B cell (primary cell): ENCODE data around the gene THUMPD3. TPM values are rescaled to one million over a fixed set of nuclear protein-coding genes. Genes with fewer than 3 reads are reported as not detected.

Experiments used
- ATAC-seq: fragments of 200-7000 bp; cut with Tn5 transposase; one replicate; pipeline ENCODE4 v1.10.0; 2021; ENCODE audit warnings: low read depth, mild to moderate bottlenecking, moderate number of reproducible peaks, moderate library complexity
- CTCF ChIA-PET: fragments of 350-600 bp; sonication (Branson Sonifier 250); formaldehyde crosslinking; loops from one replicate; lab custom pipeline; 2021; ENCODE audit warnings: antibody characterized with exemption, inconsistent platforms; lab: Charles Lee
- POLR2A ChIA-PET: fragments of 350-600 bp; sonication (Branson Sonifier 250); formaldehyde crosslinking; loops from one replicate; lab custom pipeline; 2021; ENCODE audit warnings: antibody characterized with exemption; lab: Charles Lee
- DNase-seq: peaks from one replicate; pipeline ENCODE4 v3.0.0; 2013
- H2AFZ ChIP-seq: 2 replicates; pipeline ENCODE4 v1.6.1; 2012; ENCODE audit warnings: mild to moderate bottlenecking, low read depth, low read length; ENCODE audit not compliant: insufficient read depth, poor library complexity, severe bottlenecking
- H3K27ac ChIP-seq, 2 donors: 1 replicate in 1 of 2; 2 replicates in 1 of 2; pipeline ENCODE4 v1.5.1; 2012 to 2013; ENCODE audit warnings: low read length in 2 of 2, mild to moderate bottlenecking in 2 of 2, moderate library complexity in 1 of 2
- H3K27me3 ChIP-seq, 4 experiments: fragments of 200-600 bp in 1 of 4; sonication (generic) in 1 of 4; replicated peaks in 1 of 4; 1 replicate in 2 of 4; 2 replicates in 2 of 4; pipeline versions ENCODE4 v1.6.1 to v1.7.0; 2013 to 2016; ENCODE audit warnings: low read length in 3 of 4, mild to moderate bottlenecking in 2 of 4, mixed read lengths in 1 of 4, moderate library complexity in 1 of 4; ENCODE audit not compliant: insufficient read depth in 4 of 4, control insufficient read depth in 3 of 4; ENCODE audit errors: control extremely low read depth in 1 of 4
- H3K36me3 ChIP-seq, 2 experiments: replicated peaks in 1 of 2; 1 replicate in 1 of 2; 2 replicates in 1 of 2; pipeline versions ENCODE4 v1.6.1 to v1.7.1; 2013; ENCODE audit warnings: low read length in 1 of 2; ENCODE audit not compliant: insufficient read depth in 2 of 2, control insufficient read depth in 1 of 2; ENCODE audit errors: control extremely low read depth in 1 of 2, extremely low read depth in 1 of 2
- H3K4me1 ChIP-seq, 2 donors: fragments of 200-600 bp in 1 of 2; sonication (generic) in 1 of 2; 1 replicate in 1 of 2; 2 replicates in 1 of 2; pipeline versions ENCODE4 v1.5.1 to v1.6.1; 2013 to 2017; ENCODE audit warnings: low read length in 2 of 2; ENCODE audit not compliant: control insufficient read depth in 2 of 2, insufficient read depth in 2 of 2
- H3K4me2 ChIP-seq: replicated peaks from 2 replicates; pipeline ENCODE3; 2012; ENCODE audit warnings: mild to moderate bottlenecking, low read depth, low read length; ENCODE audit not compliant: poor library complexity, severe bottlenecking
- H3K4me3 ChIP-seq, 5 experiments: fragments of 200-600 bp in 1 of 5; sonication (generic) in 1 of 5; 1 replicate in 3 of 5; 2 replicates in 2 of 5; pipeline versions ENCODE4 v1.5.1 to v1.7.0; 2011 to 2016; ENCODE audit warnings: low read length in 4 of 5, mild to moderate bottlenecking in 4 of 5, low read depth in 2 of 5, control low read depth in 1 of 5, moderate library complexity in 1 of 5; ENCODE audit not compliant: insufficient read depth in 1 of 5; ENCODE audit errors: control extremely low read depth in 1 of 5, extremely low read depth in 1 of 5
- H3K79me2 ChIP-seq: fragments of 200-600 bp; sonication (generic); one replicate; pipeline ENCODE4 v1.6.0; 2016; ENCODE audit warnings: low read length; ENCODE audit not compliant: control insufficient read depth, insufficient read depth
- H3K9ac ChIP-seq: fragments of 200-600 bp; sonication (generic); 2 replicates; pipeline ENCODE4 v1.6.1; 2017; ENCODE audit warnings: mild to moderate bottlenecking, low read length, moderate library complexity
- H3K9me3 ChIP-seq, 3 donors: one replicate each; pipeline versions ENCODE4 v1.6.1 to v1.7.1; 2013; ENCODE audit warnings: low read length in 2 of 3; ENCODE audit not compliant: control insufficient read depth in 2 of 3, insufficient read depth in 1 of 3; ENCODE audit errors: control extremely low read depth in 1 of 3
- H4K20me1 ChIP-seq: 2 replicates; pipeline ENCODE4 v1.6.0; 2012; ENCODE audit warnings: mild to moderate bottlenecking, low read length; ENCODE audit not compliant: insufficient read depth, control insufficient read depth, poor library complexity, severe bottlenecking
- H3K27ac Mint-ChIP-seq: one replicate; pipeline ENCODE4 v1.8.0; 2021; ENCODE audit warnings: mixed read lengths
- H3K27me3 Mint-ChIP-seq: one replicate; pipeline ENCODE4 v1.8.0; 2021; ENCODE audit warnings: mixed read lengths
- H3K4me1 Mint-ChIP-seq: one replicate; pipeline ENCODE4 v1.8.0; 2021; ENCODE audit warnings: mixed read lengths
- H3K4me3 Mint-ChIP-seq: one replicate; pipeline ENCODE4 v1.8.0; 2021; ENCODE audit warnings: mixed read lengths
- H3K9me3 Mint-ChIP-seq: one replicate; pipeline ENCODE4 v1.8.0; 2022; ENCODE audit warnings: mixed read lengths; ENCODE audit not compliant: insufficient read depth
- CTCF ChIP-seq: fragments of 200-600 bp; IDR thresholded peaks from one replicate; pipeline ENCODE4 v1.8.0; 2022; ENCODE audit warnings: antibody characterized with exemption, mild to moderate bottlenecking
- EZH2 ChIP-seq: IDR thresholded peaks from 2 replicates; pipeline ENCODE4 v1.6.1; 2012; ENCODE audit warnings: borderline replicate concordance, low read depth, mild to moderate bottlenecking, moderate library complexity, low read length; ENCODE audit not compliant: insufficient read depth, poor library complexity, severe bottlenecking
- WGBS: methylation state at CpG from one replicate; pipeline ENCODE4 v1.1.5; 2013; ENCODE audit warnings: missing lambda C conversion rate; ENCODE audit not compliant: insufficient coverage; 5-methylcytosine and 5-hydroxymethylcytosine counted together
- intact Hi-C: fragments of 100-400 bp; cut with micrococcal nuclease; formaldehyde crosslinking; loops from one replicate; pipeline ENCODE4 v1.10.0; 2022
- polyA plus RNA-seq: library from polyadenylated mRNA; depleted of rRNA; stranded (reverse); fragments of >200 nt; gene quantifications from 2 replicates; pipeline ENCODE4 v1.2.3, GENCODE V29; 2012
- total RNA-seq, 2 donors: library from RNA; stranded (reverse); fragments of 120-200 nt in 1 of 2; gene quantifications; 1 replicate in 1 of 2; 2 replicates in 1 of 2; pipeline versions ENCODE4 v1.2.3 to v1.2.4, GENCODE V29; 2013 to 2022

Gene THUMPD3
- total and polyA plus RNA-seq, 2 donors (not counting 1 experiment from before 2014, with no cell fraction given), result 10.1 to 32.1 TPM

GRCh38 chr3:9361691-9362388 lies 1.0 kb upstream of the THUMPD3 start:
- no peaks in the 10 kb centered on the region for H4K20me1 ChIP-seq
- Mint-ChIP-seq H3K27ac (peak overlapping the region; percentile 59), H3K4me3 (peak overlapping the region; percentile 99), H3K9me3 (no peaks in the 10 kb centered on the region), H3K4me1 (peaks cover 14% of the 10 kb centered on the region), H3K27me3 (no peaks in the 10 kb centered on the region)
- ATAC-seq (no peak), DNase-seq (no peak)
- TF ChIP-seq EZH2, result no peak
- no peak for TF ChIP-seq CTCF
- peaks cover 7 to 18% of the 10 kb centered on the region in 2 donors for H3K4me1 ChIP-seq
- H3K4me3 ChIP-seq, result no peak overlapping the region
- H3K79me2 ChIP-seq, result peaks cover 29% of the 10 kb centered on the region
- peak overlapping the region in 1 of 2 donors; percentile 95 for H3K27ac ChIP-seq
- no peak overlapping the region for H3K9ac ChIP-seq
- no peaks in the 10 kb centered on the region for H3K27me3 ChIP-seq
- POLR2A ChIA-PET, result interaction anchor here (0.6 to 2.6 kb wide), 2 partner anchors 22 to 36 kb away, joined by 7 to 39 read pairs; partner anchors contain the start of gene SETD5
- intact Hi-C loops, result no loop called here
- CTCF ChIA-PET, result interaction anchor here (4.5 kb wide), 1 partner anchor 9 kb away, joined by 63 read pairs; no protein-coding TSS in a partner anchor
- peaks cover 9 to 14% of the 10 kb centered on the region in 2 experiments for H3K36me3 ChIP-seq
- H3K9me3 ChIP-seq, result no peaks in the 10 kb centered on the region
- H2AFZ ChIP-seq, result no peak overlapping the region
- H3K4me2 ChIP-seq, result peak overlapping the region; percentile 79
- 96% methylated on average over 3 of the region's 5 CpGs for WGBS

- Histone ChIP-seq H3K27me3 (no peaks in the 10 kb centered on the region), H3K36me3 (peaks cover 30 to 51% of the 10 kb centered on the region in 2 experiments), H3K4me2 (no peak overlapping the region), H2AFZ (no peak overlapping the region), H3K9me3 (no peaks in the 10 kb centered on the region), H3K4me3 (no peak overlapping the region), H3K27ac (no peak overlapping the region), H3K79me2 (peaks cover 26% of the 10 kb centered on the region), H3K9ac (no peak overlapping the region), H4K20me1 (no peaks in the 10 kb centered on the region), H3K4me1 (peaks cover 0 to 5% of the 10 kb centered on the region in 2 donors)
- H3K4me3 Mint-ChIP-seq, result no peak overlapping the region
- ChIA-PET POLR2A (no interaction called here), CTCF (interaction anchor here (0.7 to 1.2 kb wide), 2 partner anchors 16 to 951 kb away, joined by 3 read pairs; partner anchors contain the start of gene SEC13)
- peaks cover 8% of the 10 kb centered on the region for H3K4me1 Mint-ChIP-seq
- no peaks in the 10 kb centered on the region for H3K27me3 Mint-ChIP-seq
- ATAC-seq, result no peak
- H3K9me3 Mint-ChIP-seq, result no peaks in the 10 kb centered on the region
- TF ChIP-seq EZH2 (no peak), CTCF (no peak)
- intact Hi-C loops, result no loop called here
- WGBS, result no CpG with 5 or more reads among the region's 1 CpG
- DNase-seq, result no peak
- no peak overlapping the region for H3K27ac Mint-ChIP-seq
These were observed 6.7 kb downstream of the THUMPD3 start for GRCh38 chr3:9369508-9369907.
